Ishikawa (cell line): Measurements from ENCODE around the gene HDDC2.
A peak's percentile ranks its signal among the peaks of the same experiment; 100 is the strongest.

Experiments used
- CEBPB ChIP-seq: IDR thresholded peaks from 2 replicates; pipeline ENCODE4 v1.6.1; 2012
- CREB1 ChIP-seq: IDR thresholded peaks from 2 replicates; pipeline ENCODE4 v1.6.1; 2012; ENCODE audit warnings: low read depth
- EGR1 ChIP-seq: IDR thresholded peaks from 2 replicates; pipeline ENCODE4 v1.6.1; 2012
- EP300 ChIP-seq: IDR thresholded peaks from 2 replicates; pipeline ENCODE4 v1.6.1; 2012; ENCODE audit warnings: borderline replicate concordance
- FOXM1 ChIP-seq: IDR thresholded peaks from 2 replicates; pipeline ENCODE4 v1.6.1; 2012; ENCODE audit warnings: low read depth, borderline replicate concordance
- NFIC ChIP-seq: IDR thresholded peaks from 2 replicates; pipeline ENCODE4 v1.6.1; 2012
- RAD21 ChIP-seq: IDR thresholded peaks from 2 replicates; pipeline ENCODE4 v1.6.1; 2012; ENCODE audit warnings: low read depth
- TAF1 ChIP-seq: IDR thresholded peaks from 2 replicates; pipeline ENCODE4 v1.6.1; 2012; ENCODE audit warnings: low read depth, mild to moderate bottlenecking
- TCF12 ChIP-seq: IDR thresholded peaks from 2 replicates; pipeline ENCODE4 v1.6.1; 2012; ENCODE audit warnings: low read depth
- TEAD4 ChIP-seq: IDR thresholded peaks from 2 replicates; pipeline ENCODE4 v1.6.1; 2012
- YY1 ChIP-seq: IDR thresholded peaks from 2 replicates; pipeline ENCODE4 v1.6.1; 2012; ENCODE audit warnings: low read depth
- ZBTB7A ChIP-seq: IDR thresholded peaks from 2 replicates; pipeline ENCODE4 v1.6.1; 2012; ENCODE audit warnings: low read depth
- TF ChIP-seq, protein P1 (sequence below): IDR thresholded peaks from 2 replicates; pipeline ENCODE4 v1.6.1; 2012
- TF ChIP-seq, protein P2 (sequence below): IDR thresholded peaks from 2 replicates; pipeline ENCODE4 v1.6.1; 2012
- TF ChIP-seq, protein P3 (sequence below): IDR thresholded peaks from 2 replicates; pipeline ENCODE4 v1.6.1; 2012; ENCODE audit warnings: low read depth, mild to moderate bottlenecking

HDDC2 gene, protein sequence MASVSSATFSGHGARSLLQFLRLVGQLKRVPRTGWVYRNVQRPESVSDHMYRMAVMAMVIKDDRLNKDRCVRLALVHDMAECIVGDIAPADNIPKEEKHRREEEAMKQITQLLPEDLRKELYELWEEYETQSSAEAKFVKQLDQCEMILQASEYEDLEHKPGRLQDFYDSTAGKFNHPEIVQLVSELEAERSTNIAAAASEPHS

DNA sequence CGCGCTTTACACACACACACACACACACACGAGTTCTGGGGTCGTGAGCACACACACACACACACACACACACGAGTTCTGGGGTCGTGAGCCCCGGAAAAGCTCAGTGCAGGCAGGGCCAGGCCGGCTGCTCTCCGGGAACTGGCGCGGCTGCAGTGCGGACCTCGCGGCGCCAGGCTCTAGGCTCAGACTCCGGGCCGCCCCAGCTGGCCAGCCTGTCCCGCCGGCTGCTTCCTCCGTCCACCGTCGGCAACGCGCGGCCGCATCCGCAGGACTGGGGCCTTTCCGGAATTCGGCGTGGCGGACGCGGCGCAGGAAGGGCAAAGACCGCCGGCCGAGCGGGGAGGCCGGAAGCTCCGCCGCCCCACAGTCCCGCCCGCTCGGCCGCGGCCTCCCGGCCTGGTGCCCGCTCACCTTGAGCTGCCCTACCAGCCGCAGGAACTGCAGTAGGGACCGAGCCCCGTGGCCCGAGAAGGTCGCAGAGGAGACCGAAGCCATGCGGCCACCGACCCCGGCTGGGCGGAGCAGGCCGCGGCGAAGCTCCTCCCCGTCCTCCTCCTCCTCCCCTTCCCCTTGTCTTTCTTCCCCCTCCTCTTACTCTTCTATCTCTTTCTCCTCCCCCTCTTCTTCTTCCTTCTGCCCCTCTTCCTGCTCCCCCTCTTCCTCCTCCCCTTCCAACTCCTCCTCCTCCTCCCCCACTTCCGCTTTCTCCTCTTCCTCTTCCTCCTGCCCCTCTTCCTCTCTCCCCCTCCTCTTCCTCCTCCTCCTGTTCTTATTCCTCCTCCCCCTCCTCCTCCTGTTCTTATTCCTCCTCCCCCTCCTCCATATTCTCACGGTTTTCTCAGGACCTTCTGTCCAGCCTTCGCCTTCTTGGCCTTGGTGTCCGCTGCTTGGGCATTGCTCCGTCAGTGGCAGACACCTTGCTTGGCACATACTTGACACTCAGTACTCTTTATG lies at the start of gene HDDC2:
Gene HDDC2, minus strand, starts transcription at position 533 of the 957 bp plus-strand sequence. Its CDS starts 35 bp downstream, at position 498.
- TF ChIP-seq NFIC (no peak), ZBTB7A (peak; percentile 42; the same call in 1 of the 2 replicates), TCF12 (peak; percentile 30; the same call in 1 of the 2 replicates), YY1 (no peak), TAF1 (peak; percentile 71)
- TF ChIP-seq, protein P1, sequence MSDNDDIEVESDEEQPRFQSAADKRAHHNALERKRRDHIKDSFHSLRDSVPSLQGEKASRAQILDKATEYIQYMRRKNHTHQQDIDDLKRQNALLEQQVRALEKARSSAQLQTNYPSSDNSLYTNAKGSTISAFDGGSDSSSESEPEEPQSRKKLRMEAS: peak; percentile 67

DNA sequence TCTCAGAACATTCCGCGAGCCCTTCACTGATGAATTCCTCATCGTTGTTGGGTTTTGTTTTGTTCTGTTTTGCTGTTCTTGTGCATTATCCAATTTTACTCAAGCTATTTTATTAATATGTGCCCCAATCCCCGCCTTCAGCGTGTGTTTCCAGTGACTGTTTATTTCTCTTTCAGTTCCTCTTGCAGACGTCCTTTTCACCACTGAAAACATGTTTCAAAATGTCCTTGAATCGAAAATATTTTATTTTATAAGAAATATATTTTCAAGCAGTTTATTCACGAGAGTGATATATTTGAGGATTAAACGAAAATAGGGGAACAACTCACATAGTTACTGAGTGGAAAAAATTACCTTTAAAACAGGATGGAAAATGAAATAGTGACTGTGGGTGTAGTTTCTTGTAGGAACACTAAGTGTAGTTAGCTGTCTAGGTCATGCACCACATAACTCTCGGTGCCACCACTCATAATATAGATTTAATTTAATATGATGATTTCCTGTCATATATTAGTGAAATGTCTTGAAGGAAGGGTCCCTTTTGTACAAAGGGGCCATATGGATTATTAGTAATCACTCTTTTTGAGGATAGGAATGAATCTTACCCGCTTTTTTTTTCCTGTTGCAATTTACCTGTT lies 45.3 kb upstream of the HDDC2 start:
- TF ChIP-seq ZBTB7A: no peak
- no peak for TF ChIP-seq FOXM1
- TF ChIP-seq TEAD4: no peak
- no peak for TF ChIP-seq TAF1
- no peak for TF ChIP-seq CREB1
- TF ChIP-seq EGR1: no peak
- TF ChIP-seq NFIC: no peak
- no peak for TF ChIP-seq CEBPB
- TF ChIP-seq EP300: no peak
- TF ChIP-seq YY1: no peak
- TF ChIP-seq, protein P2, sequence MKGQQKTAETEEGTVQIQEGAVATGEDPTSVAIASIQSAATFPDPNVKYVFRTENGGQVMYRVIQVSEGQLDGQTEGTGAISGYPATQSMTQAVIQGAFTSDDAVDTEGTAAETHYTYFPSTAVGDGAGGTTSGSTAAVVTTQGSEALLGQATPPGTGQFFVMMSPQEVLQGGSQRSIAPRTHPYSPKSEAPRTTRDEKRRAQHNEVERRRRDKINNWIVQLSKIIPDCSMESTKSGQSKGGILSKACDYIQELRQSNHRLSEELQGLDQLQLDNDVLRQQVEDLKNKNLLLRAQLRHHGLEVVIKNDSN: no peak
- no peak for TF ChIP-seq RAD21
- TF ChIP-seq, protein P1: no peak
- no peak for TF ChIP-seq TCF12

DNA sequence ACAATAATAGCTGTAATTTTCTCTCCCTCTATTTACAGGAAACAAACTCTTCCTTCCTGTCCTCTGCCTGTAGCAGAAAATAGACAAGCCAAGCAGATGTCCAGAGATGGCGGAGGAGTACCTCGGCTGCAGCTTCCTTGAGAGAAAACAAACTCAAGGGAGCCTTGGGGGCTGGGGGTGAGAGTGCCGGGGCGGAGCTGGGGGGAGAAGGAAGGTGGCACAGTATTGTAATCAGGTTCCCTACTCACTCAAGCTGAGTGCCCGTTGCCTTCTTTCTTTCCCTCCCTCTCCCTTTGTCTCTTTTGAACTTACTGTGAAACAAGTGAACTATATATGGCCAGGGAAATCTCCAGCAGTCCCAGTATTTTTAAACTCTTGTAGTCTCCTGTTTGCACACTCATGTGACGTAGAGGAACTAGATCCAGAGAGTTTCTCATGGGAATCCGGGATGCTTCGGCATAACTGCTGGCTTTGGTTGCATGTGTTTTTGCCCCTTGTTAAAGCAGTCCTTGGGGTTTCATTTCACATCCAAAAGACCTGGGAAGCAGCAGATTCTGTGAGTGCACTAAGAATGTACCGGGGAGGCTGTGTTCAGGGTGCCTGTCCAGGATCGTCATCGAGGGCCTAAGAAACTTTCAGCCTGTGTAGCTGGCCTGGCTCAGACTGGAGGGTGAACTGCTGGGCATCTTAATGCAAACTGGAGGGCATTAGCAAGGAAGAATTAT lies 44.6 kb upstream of the HDDC2 start:
- TF ChIP-seq EGR1 (no peak), TAF1 (no peak), CEBPB (no peak), NFIC (no peak)

DNA sequence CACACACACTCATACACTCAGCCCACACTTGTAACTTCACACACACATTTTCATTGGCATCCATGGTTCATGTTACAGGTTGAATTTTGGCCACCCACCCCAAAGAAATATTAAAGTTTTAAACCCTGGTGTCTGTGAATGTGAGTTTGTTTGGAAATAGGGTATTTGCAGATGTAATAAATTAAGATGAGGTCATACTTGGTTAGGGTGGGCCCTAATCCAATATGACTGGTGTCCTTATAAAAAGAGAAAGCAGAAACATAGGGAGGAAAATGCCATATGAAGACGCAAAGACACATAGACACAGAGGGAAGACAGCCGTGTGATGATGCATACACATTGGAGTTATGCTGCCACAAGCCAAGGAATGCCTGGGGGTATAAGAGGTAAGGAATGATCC lies 39.7 kb upstream of the HDDC2 start:
- TF ChIP-seq EGR1: no peak
- TF ChIP-seq TAF1: no peak
- no peak for TF ChIP-seq EP300
- no peak for TF ChIP-seq CEBPB
- no peak for TF ChIP-seq ZBTB7A
- TF ChIP-seq, protein P1: no peak
- TF ChIP-seq, protein P3, sequence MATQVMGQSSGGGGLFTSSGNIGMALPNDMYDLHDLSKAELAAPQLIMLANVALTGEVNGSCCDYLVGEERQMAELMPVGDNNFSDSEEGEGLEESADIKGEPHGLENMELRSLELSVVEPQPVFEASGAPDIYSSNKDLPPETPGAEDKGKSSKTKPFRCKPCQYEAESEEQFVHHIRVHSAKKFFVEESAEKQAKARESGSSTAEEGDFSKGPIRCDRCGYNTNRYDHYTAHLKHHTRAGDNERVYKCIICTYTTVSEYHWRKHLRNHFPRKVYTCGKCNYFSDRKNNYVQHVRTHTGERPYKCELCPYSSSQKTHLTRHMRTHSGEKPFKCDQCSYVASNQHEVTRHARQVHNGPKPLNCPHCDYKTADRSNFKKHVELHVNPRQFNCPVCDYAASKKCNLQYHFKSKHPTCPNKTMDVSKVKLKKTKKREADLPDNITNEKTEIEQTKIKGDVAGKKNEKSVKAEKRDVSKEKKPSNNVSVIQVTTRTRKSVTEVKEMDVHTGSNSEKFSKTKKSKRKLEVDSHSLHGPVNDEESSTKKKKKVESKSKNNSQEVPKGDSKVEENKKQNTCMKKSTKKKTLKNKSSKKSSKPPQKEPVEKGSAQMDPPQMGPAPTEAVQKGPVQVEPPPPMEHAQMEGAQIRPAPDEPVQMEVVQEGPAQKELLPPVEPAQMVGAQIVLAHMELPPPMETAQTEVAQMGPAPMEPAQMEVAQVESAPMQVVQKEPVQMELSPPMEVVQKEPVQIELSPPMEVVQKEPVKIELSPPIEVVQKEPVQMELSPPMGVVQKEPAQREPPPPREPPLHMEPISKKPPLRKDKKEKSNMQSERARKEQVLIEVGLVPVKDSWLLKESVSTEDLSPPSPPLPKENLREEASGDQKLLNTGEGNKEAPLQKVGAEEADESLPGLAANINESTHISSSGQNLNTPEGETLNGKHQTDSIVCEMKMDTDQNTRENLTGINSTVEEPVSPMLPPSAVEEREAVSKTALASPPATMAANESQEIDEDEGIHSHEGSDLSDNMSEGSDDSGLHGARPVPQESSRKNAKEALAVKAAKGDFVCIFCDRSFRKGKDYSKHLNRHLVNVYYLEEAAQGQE: no peak
- no peak for TF ChIP-seq YY1
- no peak for TF ChIP-seq RAD21
- TF ChIP-seq FOXM1: no peak
- TF ChIP-seq, protein P2: no peak
- TF ChIP-seq TCF12: no peak
- no peak for TF ChIP-seq TEAD4
- no peak for TF ChIP-seq NFIC
- TF ChIP-seq CREB1: no peak

DNA sequence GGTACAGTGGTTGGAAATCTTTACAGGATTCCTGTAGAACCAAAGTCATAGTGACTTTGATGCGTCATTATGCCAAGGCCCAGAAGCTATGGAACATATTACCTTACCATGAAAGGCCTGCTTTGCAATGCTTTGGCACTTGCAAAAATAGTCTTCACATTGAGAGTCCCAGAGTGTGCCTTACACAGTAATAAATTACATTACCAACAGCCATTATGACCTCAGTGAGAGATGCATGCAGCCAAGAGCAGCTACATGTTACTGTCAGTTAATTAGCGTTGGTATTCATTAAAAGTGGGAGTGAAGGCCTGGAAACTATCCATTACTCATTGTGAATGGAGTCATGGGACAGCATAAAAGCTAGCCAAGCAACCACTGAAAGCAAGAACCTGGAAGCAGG lies 39.2 kb upstream of the HDDC2 start:
- TF ChIP-seq EGR1: no peak

DNA sequence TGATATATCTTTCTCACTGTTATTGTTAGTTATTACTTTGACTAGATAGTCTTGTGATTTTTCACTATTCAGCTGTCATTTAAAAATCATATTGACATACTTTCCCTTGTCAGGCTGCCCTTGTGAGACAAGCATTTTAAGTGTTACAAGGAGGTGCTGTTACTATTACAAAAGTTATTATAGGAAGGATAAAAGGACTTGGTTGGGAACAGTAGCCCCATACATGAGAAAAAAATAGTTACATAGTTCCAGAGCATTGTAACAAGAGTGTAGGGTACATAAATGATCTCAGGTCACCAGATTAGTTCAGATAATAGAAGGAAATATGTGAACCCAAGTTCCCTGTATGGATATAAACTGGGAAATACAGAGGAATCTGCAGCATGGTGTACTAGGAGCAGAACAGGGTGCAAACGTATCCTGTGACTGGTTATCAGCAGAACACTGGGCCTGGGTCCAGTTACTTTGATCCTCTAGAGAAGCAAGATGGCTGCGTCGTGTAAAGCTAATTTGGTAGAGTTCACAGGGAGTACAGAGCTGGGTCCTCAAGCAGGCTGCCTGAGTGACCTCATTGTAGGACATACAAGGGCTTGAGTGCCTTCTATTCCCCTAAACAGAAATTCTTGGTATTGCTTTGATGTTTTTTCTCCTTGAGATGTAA lies 38.5 kb upstream of the HDDC2 start:
- TF ChIP-seq YY1: no peak
- TF ChIP-seq, protein P3: no peak
